T-helper 1 cell (primary cell): ENCODE measurements around the gene FAM53A.

Experiments
- DNase-seq, 5 donors: peaks; one replicate each; pipeline ENCODE4 v3.0.0-alpha.2; 2012 to 2020
- total RNA-seq, 4 donors: gene quantifications; one replicate each; lab custom pipeline; 2026; lab: John Stamatoyannopoulos, UW

Gene FAM53A, protein sequence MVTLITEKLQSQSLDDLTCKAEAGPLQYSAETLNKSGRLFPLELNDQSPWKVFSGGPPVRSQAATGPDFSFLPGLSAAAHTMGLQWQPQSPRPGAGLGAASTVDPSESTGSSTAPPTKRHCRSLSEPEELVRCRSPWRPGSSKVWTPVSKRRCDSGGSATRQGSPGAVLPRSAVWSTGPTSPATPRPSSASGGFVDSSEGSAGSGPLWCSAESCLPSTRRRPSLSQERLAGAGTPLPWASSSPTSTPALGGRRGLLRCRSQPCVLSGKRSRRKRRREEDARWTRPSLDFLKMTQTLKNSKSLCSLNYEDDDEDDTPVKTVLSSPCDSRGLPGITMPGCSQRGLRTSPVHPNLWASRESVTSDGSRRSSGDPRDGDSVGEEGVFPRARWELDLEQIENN
- 1.5 to 1.9 (median 1.7) reads per million in 4 donors for total RNA-seq

GRCh38 chr4:1683736-1684505 is at the start of gene FAM53A:
FAM53A (minus strand) TSS chr4:1684313; CDS start chr4:1668741, 15,572 bp downstream.
- peak in 4 of 5 donors; percentile 23 to 90 (median 87) for DNase-seq

- no peak for DNase-seq
These were observed 48.8 kb upstream of the FAM53A start for GRCh38 chr4:1732911-1733310.

DNA sequence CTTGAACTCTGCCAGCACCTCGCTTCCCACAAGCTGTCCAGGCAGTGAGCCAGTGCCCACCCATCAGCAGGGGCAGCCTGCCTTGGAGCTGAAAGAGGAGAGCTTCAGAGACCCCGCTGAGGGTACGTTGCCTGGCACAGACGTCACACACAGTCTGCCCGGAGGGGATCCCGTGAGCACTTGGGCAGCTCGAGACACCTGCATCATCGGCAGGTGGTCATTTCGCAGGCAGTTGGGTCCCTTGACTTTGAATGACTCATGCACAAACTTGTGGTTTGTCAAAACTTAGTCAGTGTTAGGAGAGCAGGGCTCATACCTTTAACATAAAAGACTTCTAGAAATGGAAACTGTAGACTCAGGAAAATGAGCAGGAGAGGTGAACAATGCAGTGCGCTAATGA is 47.1 kb upstream of the FAM53A start:
- DNase-seq: peak in 1 of 5 donors; percentile 49

DNA sequence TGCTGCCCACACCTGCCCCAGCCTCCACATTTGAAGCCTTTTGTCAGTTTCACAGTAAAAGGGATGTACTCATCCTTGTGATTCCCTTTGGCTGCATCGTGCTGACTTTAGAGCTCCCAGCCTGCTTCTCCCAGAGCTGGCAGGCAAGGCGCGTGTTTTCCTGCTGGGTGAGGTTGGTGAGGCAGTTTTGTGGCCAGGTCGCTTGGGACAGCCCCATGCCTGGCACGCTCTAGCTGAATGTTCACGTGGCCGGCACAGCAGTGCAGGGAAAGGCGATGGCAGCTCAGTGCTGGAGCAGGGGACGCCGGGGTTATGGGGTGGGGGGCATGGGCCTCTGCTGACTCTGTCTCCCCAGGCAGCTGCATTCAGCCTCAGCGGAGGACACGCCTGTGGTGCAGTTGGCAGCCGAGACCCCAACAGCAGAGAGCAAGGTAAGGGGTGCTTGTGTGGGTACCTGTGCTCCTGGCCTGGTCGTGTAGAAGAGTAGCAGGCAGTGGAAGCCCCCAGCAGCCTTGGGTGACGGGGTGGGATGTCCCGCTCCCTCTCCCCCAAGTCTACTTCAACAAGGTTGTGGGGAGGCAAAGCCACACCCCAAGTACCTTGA is 46.5 kb upstream of the FAM53A start:
- no peak for DNase-seq

- no peak for DNase-seq
These were observed 44.2 kb upstream of the FAM53A start for GRCh38 chr4:1728061-1728980.

DNA sequence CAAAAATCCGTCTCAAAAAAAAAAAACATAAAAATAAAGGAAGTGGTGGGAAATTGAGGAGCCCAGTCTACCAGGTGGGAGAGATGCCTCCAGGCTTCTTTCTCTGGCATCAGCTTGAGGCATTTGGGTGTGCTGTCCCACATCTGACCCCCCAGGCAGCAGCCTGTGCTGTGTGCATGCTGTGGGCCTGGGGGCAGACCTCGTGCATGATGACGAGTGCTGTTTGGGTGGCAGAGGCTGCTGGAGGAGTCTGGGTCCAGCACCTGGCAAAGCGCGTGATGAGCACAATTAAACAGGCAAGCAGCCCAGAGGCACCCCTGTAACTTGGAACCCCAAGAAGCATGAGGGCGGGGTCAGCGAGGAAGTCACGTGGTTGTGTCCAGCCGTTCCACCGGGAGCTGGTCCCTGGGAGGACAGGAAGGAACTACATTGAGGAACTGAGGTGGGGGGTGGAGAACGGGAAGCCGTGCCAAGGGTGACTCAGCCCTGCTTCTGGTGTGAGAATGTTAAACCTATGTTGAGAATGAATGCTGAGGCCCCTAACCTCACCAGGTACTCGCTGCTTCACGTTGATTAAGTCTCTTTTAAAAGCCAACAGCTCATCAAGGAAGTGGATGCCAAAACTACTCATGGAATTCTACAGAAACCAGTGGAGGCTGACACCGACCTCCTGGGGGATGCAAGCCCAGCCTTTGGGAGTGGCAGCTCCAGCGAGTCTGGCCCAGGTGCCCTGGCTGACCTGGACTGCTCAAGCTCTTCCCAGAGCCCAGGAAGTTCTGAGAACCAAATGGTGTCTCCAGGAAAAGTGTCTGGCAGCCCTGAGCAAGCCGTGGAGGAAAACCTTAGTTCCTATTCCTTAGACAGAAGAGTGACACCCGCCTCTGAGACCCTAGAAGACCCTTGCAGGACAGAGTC is 43.3 kb upstream of the FAM53A start:
- no peak for DNase-seq

GRCh38 chr4:1726146-1726934 is 42.2 kb upstream of the FAM53A start:
- peak; percentile 76 to 92 (median 84) for DNase-seq

- DNase-seq: no peak
These were observed 41.4 kb upstream of the FAM53A start for GRCh38 chr4:1725521-1725920.

GRCh38 chr4:1723131-1723801 is 39.2 kb upstream of the FAM53A start:
- DNase-seq: peak in 2 of 5 donors; percentile 41 to 64

- no peak for DNase-seq
These were observed 38.5 kb upstream of the FAM53A start for GRCh38 chr4:1722551-1723118.

DNA sequence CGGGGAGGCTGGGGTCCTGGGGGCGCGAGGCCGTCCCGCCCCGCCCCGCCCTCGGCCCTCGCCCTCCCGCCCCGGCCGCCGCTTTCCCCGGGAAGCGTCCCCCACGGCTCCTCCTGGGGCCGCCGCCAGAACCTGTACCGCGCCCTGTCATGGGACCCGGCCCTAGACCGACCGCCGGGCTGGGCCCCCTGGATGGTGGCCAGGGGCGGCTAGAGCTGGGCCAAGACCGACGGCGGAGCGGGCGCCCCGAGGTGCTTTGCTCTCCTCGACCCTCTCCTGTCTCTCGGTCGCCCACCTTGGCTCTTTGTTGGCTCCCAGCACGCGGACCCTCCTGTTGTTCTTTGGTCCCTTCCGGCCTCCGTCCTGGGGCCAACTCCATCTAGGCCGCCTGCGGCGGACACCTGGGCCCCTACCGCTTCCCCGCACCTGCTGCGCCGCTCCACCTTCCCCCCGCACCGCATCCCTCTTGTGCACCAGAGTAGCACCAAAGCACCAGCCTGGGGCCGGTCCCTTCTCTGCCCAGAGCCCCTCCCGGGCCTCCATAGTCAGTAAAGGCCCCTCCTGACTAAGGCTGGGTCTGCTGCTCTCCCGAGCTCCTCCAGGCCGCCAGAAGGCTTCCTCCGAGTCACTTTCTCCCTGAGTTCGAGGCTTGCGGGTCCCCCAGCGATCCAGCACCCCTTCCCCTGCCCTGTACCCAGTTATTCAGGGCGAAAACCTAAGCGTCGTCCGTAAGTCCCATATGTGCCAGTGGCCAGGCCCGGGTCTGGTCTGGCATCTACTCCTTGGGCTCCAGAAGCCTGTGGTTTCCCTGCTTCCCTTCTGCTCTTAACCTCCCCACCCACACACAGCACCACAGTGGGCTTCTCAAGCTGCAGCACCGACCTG is 37.8 kb upstream of the FAM53A start:
- no peak for DNase-seq

DNA sequence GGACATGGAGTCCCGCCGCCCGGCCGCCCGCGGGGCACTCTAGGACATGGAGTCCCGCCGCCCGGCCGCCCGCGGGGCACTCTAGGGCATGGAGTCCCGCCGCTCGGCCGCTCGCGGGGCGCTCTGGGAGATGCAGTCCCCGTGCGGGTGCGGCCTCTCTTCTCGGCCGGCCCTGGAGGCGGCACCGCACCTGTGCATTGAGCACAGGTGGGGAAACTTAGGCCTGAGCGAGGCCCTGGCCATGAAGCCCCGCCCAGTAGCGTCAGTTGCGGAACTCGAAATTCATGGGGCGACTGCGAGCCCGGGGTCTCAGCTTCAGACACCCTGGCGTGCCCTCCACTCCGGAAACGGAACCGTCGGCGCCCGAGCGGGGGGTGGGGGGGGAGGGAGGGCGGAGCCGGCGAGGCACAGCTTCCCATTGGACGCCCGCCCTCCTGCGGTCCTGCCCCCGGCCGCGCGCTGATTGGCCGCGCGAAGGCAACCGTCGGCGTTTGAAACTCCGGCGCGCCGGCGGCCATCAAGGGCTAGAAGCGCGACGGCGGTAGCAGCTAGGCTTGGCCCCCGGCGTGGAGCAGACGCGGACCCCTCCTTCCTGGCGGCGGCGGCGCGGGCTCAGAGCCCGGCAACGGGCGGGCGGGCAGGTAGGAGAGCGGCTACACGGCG is 37.0 kb upstream of the FAM53A start, which contains the start of the genes TACC3 and TMEM129:
Gene TACC3 (plus strand): TSS at position 519 of the 663 bp plus-strand sequence. CDS start 1,901 bp downstream, outside the sequence.
Gene TMEM129 (minus strand): TSS at position 321 of the 663 bp plus-strand sequence. CDS start 486 bp downstream, outside the sequence.
- peak; percentile 91 to 97 (median 94) for DNase-seq

DNA sequence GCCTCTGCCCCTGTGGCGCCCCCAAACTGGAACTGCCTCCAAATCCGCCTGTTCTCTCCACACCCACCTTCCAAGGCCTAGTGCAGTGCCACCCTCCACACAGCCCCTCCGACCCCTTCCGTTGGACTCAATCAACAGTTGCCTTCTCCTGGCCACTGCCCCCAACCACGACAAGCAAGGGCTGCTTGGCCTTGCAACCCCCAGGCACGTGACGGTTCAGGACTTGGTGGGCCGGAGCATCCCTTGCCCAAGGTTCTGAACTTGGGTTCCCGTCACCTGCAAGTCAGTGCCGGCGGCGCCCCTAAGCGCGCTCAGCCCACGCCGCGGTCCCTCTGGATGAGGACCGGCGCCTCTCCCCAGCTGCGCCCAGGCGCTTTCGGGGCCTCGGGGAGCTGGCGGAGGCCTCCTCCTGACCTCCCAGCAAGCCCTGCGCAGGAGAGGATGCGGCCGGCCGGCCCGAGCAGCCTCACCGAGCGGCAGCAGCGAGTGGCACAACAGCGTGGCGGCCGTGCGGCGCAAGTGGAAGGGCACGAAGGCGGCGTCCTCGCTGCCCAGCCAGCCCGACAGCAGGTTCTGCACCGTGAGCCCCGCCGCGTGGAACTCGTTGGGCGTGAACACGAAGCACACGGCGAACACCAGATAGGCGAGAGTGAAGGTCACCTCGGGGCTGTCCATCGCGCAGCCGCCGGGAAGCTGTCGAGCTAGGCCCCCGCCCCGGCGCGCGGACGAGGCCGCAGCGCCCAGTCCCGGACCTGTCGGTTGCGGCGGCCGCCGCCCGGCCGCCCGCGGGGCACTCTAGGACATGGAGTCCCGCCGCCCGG is 36.3 kb upstream of the FAM53A start:
- DNase-seq: peak in 3 of 5 donors; percentile 33 to 60 (median 38)

- DNase-seq: no peak
These were observed 34.2 kb upstream of the FAM53A start for GRCh38 chr4:1718095-1718850.
